ENCODE data around the gene XRCC3.

The XRCC3 gene

GRCh38 chr14:103707329-103708263 lies 7.7 kb downstream of the XRCC3 start:
- no peak for DNase-seq (ENCODE audit: low read depth in 2 of 3, low spot score in 1 of 3)

DNA sequence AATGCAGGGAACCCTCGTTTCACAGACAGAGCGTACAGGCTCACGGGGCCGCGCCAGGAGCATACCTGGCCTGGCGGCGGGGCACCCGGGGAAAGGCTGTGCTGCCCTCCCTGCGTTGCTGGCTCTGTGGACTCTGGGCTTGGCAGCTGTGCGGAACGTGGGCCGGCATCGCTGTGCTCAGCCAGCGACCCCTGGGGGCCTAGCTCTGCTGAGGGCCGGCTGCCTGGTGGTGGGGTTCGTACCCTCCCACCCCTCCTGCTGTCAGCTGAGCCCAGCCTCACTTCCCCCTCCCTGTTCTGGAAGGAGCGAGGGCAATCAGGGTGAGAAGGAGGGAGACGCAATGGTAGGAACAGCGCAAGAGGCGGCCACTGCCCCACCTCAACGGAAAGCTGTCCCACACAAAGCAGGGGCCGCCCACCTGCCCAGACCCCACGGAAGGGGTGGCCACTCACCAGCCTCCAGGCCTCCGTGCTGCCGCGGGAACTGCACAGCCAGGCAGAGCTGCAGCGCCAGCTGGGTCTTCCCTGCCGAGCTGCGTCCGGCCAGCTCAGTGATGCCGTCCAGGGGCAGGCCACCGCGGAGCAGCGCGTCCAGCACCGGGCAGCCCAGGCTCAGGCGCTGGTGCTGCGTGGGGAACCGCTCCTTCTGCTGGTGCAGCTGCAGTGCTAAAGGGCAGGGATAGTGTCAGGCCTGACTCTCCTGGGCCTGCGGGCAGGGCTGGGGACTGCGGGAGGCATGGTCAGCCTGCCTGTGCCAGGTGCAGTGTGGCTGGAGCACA lies 8.5 kb downstream of the XRCC3 start:
- DNase-seq (ENCODE audit: low read depth in 2 of 3, low spot score in 1 of 3), result no peak

GRCh38 chr14:103705504-103706284 lies 9.6 kb downstream of the XRCC3 start:
- no peak for DNase-seq (ENCODE audit: low read depth in 2 of 3, low spot score in 1 of 3)

GRCh38 chr14:103705118-103705503 lies 10.1 kb downstream of the XRCC3 start:
- DNase-seq (ENCODE audit: low read depth in 2 of 3, low spot score in 1 of 3), result no peak

DNA sequence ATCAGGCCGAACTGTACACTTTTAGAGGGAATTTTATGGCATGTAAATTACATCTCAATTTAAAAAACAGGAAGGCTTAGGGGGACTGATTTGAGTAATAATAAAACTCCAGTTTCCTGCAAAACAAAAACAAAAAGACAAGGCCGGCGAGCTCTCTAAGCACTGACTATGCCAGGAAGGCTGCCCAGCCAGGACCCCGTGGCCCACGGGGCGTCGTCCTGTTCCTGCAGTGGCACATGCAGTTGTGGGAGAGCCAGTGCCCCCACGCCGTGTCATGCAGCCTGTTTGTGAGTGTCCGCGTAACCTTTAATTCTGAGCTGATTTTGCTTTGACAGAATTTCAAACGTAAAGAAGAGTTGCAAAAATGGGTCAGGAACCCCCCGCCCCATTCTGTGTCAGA lies 10.5 kb downstream of the XRCC3 start:
- DNase-seq (ENCODE audit: low read depth in 2 of 3, low spot score in 1 of 3), result no peak

GRCh38 chr14:103703433-103704385 lies 11.5 kb downstream of the XRCC3 start:
- DNase-seq (ENCODE audit: low read depth in 2 of 3, low spot score in 1 of 3), result no peak

- no peak for DNase-seq (ENCODE audit: low read depth in 2 of 3, low spot score in 1 of 3)
Observed at GRCh38 chr14:103702497-103703432, 12.5 kb downstream of the XRCC3 start.

DNA sequence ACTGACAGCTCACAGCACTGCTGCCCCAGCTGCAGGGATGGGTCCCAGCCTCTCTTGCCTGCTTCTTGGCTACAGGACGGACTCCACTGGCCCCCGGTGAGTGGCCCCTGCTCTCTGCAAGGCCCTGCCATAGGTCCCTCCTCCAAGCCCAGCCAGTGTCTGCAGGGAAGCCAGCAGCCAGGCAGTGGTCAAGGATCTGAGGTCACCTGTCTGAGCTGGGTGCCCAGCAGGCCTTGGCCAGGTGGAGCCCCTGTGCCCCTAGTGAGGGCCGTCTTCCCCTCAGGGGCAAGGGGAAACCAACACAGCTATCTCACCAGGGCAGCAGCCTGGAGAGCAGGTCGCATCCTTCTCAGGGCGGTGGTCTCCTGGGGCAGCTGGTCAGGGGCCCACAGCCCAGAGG lies 13.2 kb downstream of the XRCC3 start:
- no peak for DNase-seq (ENCODE audit: low read depth in 2 of 3, low spot score in 1 of 3)

GRCh38 chr14:103700753-103701490 lies 14.3 kb downstream of the XRCC3 start:
- DNase-seq (ENCODE audit: low read depth in 2 of 3, low spot score in 1 of 3), result no peak

GRCh38 chr14:103699901-103700752 lies 15.1 kb downstream of the XRCC3 start:
- DNase-seq (ENCODE audit: low read depth in 2 of 3, low spot score in 1 of 3), result no peak

DNA sequence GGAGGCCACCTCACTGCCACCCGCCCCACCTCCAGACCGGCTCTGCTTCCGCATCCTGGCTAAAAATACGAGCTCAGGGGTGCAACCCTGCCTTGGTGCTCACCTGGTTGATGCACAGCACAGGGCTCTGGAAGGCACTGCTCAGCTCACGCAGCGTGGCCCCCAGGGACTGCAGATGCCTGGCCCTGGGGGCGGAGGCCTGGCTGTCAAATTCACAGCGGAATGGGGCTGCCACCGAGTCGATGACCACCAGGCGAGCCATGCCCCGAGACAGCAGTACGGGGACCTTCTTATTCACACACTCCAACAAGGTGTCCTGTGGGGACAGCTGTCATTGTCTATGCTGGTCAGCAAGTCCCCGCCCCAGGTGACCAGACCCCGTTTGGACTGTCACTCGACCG lies 16.0 kb downstream of the XRCC3 start:
- no peak for DNase-seq (ENCODE audit: low read depth in 2 of 3, low spot score in 1 of 3)

- DNase-seq (ENCODE audit: low read depth in 2 of 3, low spot score in 1 of 3), result no peak
Observed at GRCh38 chr14:103698380-103699260, 16.6 kb downstream of the XRCC3 start.

- no peak for DNase-seq (ENCODE audit: low read depth in 2 of 3, low spot score in 1 of 3)
Observed at GRCh38 chr14:103697603-103698379, 17.5 kb downstream of the XRCC3 start.

- no peak for DNase-seq (ENCODE audit: low read depth in 2 of 3, low spot score in 1 of 3)
Observed at GRCh38 chr14:103697206-103697602, 18.0 kb downstream of the XRCC3 start.

DNA sequence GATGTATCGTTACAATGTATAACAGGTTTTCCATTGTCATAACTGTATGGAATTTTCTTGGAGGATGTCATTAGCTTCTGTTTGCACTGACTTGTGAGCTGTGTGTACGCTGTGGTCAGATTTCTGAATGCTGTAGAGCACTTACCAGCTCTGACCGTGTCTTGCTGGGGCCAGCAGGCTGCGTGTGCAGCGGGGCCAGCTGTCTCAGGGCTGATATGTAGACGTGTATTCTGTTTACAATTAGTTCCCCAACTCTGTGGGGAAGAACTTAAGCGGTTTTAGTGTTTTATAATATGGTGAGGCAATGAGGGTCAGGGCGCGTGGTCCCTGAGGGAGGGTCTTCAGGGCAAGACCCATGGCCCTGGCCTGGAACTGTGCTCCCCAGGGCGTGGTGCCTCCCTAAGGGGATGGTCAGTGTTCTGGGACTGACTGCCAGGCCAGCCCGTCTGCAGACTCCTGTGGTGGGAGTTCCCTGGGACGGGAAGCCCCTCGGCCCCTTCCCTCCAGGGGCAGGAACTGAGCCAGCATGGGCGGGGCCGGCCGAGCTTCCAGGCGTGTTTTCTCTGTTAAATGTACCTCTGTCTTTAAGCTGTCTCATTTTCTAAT lies 18.7 kb downstream of the XRCC3 start:
- no peak for DNase-seq (ENCODE audit: low read depth in 2 of 3, low spot score in 1 of 3)

DNA sequence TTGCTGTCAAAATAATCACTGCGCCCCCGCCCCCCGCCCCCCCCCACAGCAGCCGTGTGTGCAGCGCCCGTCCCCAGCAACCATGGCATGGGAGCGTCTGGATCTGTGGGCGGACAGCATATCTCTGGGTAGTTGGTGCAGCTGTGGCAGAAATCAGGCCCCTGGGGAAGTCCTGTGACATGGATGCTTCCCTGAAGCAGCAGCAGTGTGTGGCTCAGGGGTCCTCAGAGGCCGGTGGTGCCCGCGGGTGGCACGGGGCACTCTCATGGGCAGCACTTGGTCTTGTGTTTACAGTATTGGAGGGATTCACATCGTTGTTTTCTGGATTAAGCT lies 19.2 kb downstream of the XRCC3 start:
- no peak for DNase-seq (ENCODE audit: low read depth in 2 of 3, low spot score in 1 of 3)

Data from stimulated activated CD4-positive, alpha-beta T cell treated with anti-CD3 and anti-CD28 coated beads, Interleukin-12 subunit alpha, Interleukin-12 subunit beta, amount 100 ng/mL, for 48 hours (primary cell).